ENCODE results near the gene NHLRC4.

The NHLRC4 gene

DNA sequence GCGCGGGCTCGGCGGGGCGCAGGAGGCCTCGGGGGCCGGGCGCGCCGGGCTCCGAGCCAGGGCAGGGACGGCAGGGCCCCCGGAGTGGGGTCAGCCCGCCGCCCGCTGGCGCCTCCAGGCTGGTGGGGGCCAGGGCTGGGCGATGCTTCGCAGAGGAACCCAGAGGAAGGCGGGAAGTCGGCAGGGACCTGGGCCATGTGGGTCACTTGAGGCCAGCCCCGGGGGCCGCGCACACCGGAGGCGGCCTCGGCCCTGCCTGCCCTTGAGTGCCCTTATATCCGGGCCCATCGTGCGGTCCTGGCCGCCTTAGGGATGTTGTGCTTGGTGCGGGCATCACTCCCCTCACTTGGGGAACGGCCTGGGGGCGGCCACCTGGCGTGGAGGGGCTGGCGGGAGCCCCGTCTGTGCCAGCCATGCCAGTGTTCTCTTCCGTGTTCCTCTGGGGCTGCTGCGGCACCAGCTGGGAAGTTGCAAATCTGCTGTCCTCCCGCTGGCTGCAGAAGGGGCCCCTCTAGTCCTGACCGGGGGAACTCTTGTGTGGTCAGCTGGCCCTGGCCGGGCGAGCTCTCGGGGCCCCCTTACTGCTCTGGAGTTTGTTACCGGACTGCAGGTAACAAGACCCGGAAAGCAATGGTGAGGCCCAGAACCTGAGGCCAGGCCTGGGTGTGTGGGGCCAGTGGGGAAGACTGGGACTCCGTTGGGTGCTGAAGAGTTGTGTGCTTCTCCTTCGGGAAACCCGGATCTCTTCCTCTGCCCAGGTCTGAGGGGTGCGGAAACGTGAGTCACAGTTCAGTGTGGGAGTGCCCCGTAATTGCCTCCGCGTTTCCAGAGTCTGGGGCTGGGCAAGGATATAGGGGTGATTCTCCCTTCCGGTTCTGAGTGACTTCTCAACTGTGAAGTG, 38.4 kb upstream of the NHLRC4 start (continued):
- TF ChIP-seq ZNF701 (tag by site-specific recombination; IDR thresholded peaks at IDR 0.05) (no peak), ZNF621 (tag by site-specific recombination; IDR thresholded peaks at IDR 0.05) (no peak), ZXDB (tag by site-specific recombination; IDR thresholded peaks at IDR 0.05) (peak; percentile 53; the same call in 1 of the 2 replicates), ZNF24 (tag by site-specific recombination; IDR thresholded peaks at IDR 0.05) (no peak), ZNF843 (tag by site-specific recombination; IDR thresholded peaks at IDR 0.05) (no peak), ZNF670 (tag by site-specific recombination; IDR thresholded peaks at IDR 0.05; ENCODE audit: low read depth) (no peak), ZFHX2 (tag by site-specific recombination; conservative IDR thresholded peaks at IDR 0.05) (peak; percentile 58), ZNF138 (tag by site-specific recombination; IDR thresholded peaks at IDR 0.05; ENCODE audit: borderline replicate concordance) (no peak), ZNF707 (tag by site-specific recombination; IDR thresholded peaks at IDR 0.05) (no peak), YY2 (tag by site-specific recombination; IDR thresholded peaks at IDR 0.05) (no peak), EGR2 (tag by site-specific recombination; IDR thresholded peaks at IDR 0.05; ENCODE audit: low read depth) (peak; percentile 29; the same call in 1 of the 2 replicates), KLF16 (tag by site-specific recombination; IDR thresholded peaks at IDR 0.05) (peak; percentile 53; the same call in 1 of the 2 replicates), ZNF37A (tag by site-specific recombination; IDR thresholded peaks at IDR 0.05) (no peak), ZEB2 (tag by site-specific recombination; IDR thresholded peaks at IDR 0.05) (no peak), GLI4 (tag by site-specific recombination; IDR thresholded peaks at IDR 0.05) (no peak), ZNF660 (tag by site-specific recombination; IDR thresholded peaks at IDR 0.05) (no peak), ZNF549 (tag by site-specific recombination; IDR thresholded peaks at IDR 0.05) (no peak), ZNF121 (tag by site-specific recombination; IDR thresholded peaks at IDR 0.05) (no peak), ZIC2 (tag by site-specific recombination; IDR thresholded peaks at IDR 0.05) (peak; percentile 73), ZNF202 (tag by site-specific recombination; IDR thresholded peaks at IDR 0.05; ENCODE audit: borderline replicate concordance) (no peak), ZNF302 (tag by site-specific recombination; IDR thresholded peaks at IDR 0.05; ENCODE audit: low read depth) (no peak), OVOL3 (tag by site-specific recombination; IDR thresholded peaks at IDR 0.05) (no peak), ZNF175 (tag by site-specific recombination; IDR thresholded peaks at IDR 0.05) (no peak), ZNF514 (tag by site-specific recombination; IDR thresholded peaks at IDR 0.05) (no peak), ZNF473 (tag by site-specific recombination; IDR thresholded peaks at IDR 0.05) (no peak), ZFP69B (tag by site-specific recombination; IDR thresholded peaks at IDR 0.05) (no peak), FEZF1 (tag by site-specific recombination; IDR thresholded peaks at IDR 0.05) (no peak), SP7 (tag by site-specific recombination; IDR thresholded peaks at IDR 0.05) (0 out of 2 replicates have a peak, but pooled peaks have one; percentile 14), ZNF223 (tag by site-specific recombination; IDR thresholded peaks at IDR 0.05) (no peak)
- TF ChIP-seq, protein P1, sequence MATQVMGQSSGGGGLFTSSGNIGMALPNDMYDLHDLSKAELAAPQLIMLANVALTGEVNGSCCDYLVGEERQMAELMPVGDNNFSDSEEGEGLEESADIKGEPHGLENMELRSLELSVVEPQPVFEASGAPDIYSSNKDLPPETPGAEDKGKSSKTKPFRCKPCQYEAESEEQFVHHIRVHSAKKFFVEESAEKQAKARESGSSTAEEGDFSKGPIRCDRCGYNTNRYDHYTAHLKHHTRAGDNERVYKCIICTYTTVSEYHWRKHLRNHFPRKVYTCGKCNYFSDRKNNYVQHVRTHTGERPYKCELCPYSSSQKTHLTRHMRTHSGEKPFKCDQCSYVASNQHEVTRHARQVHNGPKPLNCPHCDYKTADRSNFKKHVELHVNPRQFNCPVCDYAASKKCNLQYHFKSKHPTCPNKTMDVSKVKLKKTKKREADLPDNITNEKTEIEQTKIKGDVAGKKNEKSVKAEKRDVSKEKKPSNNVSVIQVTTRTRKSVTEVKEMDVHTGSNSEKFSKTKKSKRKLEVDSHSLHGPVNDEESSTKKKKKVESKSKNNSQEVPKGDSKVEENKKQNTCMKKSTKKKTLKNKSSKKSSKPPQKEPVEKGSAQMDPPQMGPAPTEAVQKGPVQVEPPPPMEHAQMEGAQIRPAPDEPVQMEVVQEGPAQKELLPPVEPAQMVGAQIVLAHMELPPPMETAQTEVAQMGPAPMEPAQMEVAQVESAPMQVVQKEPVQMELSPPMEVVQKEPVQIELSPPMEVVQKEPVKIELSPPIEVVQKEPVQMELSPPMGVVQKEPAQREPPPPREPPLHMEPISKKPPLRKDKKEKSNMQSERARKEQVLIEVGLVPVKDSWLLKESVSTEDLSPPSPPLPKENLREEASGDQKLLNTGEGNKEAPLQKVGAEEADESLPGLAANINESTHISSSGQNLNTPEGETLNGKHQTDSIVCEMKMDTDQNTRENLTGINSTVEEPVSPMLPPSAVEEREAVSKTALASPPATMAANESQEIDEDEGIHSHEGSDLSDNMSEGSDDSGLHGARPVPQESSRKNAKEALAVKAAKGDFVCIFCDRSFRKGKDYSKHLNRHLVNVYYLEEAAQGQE (tag by site-specific recombination; IDR thresholded peaks at IDR 0.05), result no peak
- TF ChIP-seq, protein P2, sequence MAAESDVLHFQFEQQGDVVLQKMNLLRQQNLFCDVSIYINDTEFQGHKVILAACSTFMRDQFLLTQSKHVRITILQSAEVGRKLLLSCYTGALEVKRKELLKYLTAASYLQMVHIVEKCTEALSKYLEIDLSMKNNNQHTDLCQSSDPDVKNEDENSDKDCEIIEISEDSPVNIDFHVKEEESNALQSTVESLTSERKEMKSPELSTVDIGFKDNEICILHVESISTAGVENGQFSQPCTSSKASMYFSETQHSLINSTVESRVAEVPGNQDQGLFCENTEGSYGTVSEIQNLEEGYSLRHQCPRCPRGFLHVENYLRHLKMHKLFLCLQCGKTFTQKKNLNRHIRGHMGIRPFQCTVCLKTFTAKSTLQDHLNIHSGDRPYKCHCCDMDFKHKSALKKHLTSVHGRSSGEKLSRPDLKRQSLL (tag by site-specific recombination; IDR thresholded peaks at IDR 0.05), result no peak
- TF ChIP-seq, protein P3, sequence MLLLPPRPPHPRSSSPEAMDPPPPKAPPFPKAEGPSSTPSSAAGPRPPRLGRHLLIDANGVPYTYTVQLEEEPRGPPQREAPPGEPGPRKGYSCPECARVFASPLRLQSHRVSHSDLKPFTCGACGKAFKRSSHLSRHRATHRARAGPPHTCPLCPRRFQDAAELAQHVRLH (tag by site-specific recombination; IDR thresholded peaks at IDR 0.05), result no peak
- TF ChIP-seq, protein P4, sequence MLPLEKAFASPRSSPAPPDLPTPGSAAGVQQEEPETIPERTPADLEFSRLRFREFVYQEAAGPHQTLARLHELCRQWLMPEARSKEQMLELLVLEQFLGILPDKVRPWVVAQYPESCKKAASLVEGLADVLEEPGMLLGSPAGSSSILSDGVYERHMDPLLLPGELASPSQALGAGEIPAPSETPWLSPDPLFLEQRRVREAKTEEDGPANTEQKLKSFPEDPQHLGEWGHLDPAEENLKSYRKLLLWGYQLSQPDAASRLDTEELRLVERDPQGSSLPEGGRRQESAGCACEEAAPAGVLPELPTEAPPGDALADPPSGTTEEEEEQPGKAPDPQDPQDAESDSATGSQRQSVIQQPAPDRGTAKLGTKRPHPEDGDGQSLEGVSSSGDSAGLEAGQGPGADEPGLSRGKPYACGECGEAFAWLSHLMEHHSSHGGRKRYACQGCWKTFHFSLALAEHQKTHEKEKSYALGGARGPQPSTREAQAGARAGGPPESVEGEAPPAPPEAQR (tag by site-specific recombination; IDR thresholded peaks at IDR 0.05), result no peak
- TF ChIP-seq, protein P5, sequence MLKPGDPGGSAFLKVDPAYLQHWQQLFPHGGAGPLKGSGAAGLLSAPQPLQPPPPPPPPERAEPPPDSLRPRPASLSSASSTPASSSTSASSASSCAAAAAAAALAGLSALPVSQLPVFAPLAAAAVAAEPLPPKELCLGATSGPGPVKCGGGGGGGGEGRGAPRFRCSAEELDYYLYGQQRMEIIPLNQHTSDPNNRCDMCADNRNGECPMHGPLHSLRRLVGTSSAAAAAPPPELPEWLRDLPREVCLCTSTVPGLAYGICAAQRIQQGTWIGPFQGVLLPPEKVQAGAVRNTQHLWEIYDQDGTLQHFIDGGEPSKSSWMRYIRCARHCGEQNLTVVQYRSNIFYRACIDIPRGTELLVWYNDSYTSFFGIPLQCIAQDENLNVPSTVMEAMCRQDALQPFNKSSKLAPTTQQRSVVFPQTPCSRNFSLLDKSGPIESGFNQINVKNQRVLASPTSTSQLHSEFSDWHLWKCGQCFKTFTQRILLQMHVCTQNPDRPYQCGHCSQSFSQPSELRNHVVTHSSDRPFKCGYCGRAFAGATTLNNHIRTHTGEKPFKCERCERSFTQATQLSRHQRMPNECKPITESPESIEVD (tag by site-specific recombination; IDR thresholded peaks at IDR 0.05), result no peak

Measured in HEK293 (cell line).